ENCODE measurements around the gene HINT3.

GRCh38 chr6:126016591-126016990 is 60.0 kb downstream of the HINT3 start:
- no peak for TF ChIP-seq CTCF (IDR thresholded peaks at IDR 0.05; ENCODE audit: poor library complexity, severe bottlenecking)
- no peak for TF ChIP-seq MXI1 (conservative IDR thresholded peaks at IDR 0.05; ENCODE audit: poor library complexity, severe bottlenecking)
- no peak for TF ChIP-seq EP300 (conservative IDR thresholded peaks at IDR 0.05; ENCODE audit: poor library complexity, severe bottlenecking)
- TF ChIP-seq EZH2 (IDR thresholded peaks at IDR 0.05; ENCODE audit: borderline replicate concordance, insufficient read depth, low read length, poor library complexity, severe bottlenecking), result no peak
- no peak for TF ChIP-seq TAF1 (IDR thresholded peaks at IDR 0.05; ENCODE audit: low read depth)
- TF ChIP-seq REST (IDR thresholded peaks at IDR 0.05; ENCODE audit: borderline replicate concordance), result no peak

All from neural cell (in vitro differentiated cells).